Measurements from ENCODE around the gene GMDS.

Gene GMDS

DNA sequence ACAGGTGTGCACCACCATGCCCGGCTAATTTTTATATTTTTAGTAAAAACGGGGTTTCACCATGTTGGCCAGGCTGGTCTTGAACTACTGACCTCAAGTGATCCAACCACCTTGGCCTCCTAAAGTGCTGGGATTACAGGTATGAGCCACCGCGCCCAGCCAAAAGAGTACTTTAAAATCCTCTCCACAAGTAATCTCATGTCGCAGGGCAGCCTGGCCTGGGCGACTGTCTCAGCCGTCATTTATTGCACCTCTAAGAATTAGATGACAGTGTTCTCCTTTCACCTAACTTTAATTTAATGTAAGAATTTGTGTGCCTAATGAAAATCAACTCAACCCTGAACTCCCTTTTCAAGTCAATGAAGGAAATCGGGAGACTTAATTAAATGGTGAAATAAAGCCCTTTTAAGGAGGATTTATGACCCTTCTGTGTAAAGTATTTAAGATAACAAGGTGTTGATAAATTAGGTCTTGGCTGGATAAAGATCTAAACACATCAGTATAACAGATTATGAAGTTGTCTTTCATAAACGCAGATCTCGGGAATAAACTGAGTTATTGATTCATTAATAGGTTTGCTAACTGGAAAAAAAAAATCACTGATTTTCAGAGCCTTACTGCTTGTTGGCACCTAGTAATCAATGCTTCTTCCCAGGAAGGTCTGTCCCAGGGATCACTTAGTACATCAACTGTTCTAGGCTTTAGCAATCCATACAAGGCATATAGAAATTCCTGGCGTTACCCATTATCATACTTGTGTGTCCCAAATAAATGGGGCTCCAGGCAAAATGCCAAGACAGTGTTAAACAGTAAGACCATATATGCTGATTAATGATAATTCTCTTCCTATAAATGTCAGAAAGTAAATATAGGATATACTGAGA, 209.3 kb downstream of the GMDS start:
- DNase-seq (ENCODE audit: low spot score), result no peak

DNA sequence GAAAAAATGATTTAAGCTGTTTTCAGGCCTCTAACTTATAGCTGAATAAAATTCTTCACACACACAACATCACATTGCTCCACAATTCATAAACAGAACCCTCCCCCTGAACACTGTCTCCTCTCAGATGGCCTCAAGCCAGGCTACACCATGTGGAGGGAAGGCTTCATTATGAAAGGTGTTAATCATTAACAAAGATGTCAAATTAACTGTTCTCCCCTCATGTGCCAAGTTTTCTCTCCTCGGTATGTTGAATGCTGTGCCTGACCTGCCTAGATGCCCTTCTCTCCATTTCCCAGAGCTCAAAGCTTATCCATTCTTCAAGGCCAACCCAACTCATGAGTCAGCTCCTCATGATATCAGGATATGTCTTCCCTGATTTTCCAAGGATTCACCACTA, 210.4 kb downstream of the GMDS start:
- no peak for DNase-seq (ENCODE audit: low spot score)

DNA sequence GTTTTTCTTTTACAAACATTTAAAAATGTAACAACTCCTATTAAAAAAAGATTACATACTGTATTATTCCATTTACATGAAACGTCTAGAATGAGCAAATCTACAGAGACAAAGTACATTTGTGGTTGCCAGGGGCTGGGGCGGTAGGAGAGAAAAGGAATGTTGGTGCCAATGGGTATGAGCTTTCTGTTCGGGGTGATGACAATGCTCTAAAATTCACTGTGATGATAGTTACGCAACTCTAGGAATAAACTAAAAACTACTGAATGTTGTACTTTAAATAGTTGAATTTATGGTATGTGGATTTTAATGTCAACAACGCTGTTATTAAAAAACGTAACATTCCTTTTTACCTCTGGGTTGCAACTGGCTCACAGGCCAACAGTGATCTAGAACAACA, 211.1 kb downstream of the GMDS start:
- DNase-seq (ENCODE audit: low spot score), result no peak

DNA sequence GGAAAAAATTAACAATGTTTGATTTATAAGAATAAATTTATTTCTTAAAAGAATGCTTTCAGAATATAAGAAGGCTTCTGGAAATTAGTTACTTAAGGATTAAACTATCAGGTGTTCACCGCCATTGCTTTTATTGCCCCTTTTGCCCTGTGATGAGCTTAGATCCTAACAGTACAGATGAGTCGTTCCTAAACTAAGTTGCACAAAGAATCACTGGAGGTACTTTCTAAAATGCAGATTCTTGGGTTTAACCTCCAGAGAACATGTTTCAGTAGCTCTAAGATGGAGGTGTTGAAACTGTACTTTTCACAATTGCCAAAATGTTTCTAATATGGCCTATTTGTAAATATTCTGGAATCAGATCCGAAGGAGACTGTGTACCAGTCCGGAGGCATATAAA, 211.9 kb downstream of the GMDS start:
- no peak for DNase-seq (ENCODE audit: low spot score)

DNA sequence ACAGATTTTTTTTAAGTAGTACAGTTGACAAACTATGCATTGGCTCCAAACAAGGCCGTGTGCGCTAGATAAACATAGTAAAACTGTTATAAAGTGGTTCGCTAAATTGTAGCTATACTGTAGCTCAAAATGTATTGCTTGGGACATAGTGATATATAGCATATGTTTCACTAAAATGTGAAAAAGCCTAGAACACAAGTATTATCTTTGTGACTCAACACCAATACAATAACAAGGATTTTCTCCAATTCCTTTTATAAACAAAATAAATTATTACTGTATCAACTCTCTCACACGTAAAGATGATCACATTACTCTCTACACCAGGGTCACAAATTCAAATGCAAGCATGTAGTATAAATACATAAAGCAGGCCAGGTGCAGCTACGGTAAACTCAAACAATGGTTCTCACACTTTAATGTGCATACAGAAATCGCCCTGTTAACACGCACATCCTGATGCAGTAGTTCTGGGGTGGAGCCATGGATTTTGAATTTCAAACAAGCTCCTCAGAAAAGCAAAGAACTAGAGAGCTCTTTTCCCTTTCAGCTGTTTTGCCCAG, 214.6 kb downstream of the GMDS start:
- DNase-seq (ENCODE audit: low spot score), result no peak

DNA sequence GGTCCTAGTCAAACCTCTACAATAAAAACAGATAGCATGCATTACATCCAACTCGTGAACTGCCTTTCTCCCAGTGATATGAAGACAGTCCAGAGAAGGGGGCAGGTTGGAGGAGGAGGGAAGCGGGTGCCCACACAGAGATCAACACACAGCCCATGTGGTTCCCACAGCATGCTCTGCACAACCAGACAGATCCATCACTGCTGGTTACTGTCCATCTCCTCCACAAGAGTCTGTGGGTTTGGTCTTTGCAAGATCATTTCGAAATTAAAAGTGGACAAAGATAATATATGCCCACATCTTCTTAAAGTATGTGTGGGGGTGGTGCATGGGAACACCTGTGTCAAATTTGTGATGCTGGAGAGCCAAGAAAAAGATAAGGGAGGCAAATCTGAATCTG, 215.5 kb downstream of the GMDS start:
- no peak for DNase-seq (ENCODE audit: low spot score)

DNA sequence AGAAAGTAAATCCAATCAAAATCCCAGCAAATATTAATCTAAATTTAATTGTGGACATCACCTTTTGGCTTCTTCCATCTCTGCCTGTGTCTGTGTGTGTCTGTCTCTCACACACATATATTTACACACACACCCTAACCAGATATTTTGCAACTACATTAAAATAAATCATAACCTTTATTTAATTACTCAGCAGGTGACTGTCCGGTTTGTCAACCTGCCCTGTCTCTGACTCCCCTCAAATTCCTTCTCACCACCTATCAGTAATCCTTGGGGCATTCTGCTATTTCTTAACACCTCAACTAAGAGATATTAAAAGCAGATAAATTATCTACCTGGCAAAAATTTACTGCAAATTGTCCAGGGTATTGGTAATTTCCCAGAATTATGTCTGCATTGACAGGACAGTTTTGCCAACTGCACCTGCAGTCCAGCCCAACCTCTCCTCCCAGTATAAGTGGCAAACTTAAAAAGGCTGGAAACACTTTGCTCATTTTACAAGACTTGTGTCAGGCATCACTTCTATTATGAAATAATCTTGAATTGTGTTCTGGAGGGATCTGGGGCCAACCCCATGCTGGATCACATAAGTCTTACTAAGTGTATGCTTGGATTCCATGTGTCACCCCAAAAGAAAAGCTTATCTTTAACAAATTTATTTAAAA, 216.1 kb downstream of the GMDS start:
- DNase-seq (ENCODE audit: low spot score), result no peak

DNA sequence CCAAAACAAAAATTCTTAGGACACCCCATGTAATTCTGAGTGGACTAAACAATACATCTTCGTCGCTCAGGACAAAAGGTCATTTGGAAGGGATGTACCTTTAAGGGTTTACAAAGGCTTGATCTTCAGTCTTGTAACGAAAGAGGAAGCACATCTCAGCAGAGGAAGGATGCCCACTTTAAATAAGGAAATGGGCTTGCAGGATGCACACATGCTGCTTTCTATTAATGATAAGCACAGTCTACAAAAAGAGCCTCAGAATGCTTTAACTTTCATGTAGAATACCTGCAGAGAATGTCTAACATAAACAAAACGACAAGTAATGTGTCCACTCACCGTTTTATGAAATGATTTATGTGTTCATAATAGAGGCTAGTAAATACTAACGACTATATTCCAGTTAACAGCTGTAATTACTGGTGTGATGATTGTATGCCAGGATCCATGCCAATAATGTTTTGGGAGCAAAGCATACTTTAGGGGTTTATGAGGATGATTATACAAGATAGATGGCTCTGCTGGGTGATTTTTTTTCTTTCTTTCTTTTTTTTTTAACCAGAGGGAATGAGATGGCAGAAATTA, 216.9 kb downstream of the GMDS start:
- no peak for DNase-seq (ENCODE audit: low spot score)

DNA sequence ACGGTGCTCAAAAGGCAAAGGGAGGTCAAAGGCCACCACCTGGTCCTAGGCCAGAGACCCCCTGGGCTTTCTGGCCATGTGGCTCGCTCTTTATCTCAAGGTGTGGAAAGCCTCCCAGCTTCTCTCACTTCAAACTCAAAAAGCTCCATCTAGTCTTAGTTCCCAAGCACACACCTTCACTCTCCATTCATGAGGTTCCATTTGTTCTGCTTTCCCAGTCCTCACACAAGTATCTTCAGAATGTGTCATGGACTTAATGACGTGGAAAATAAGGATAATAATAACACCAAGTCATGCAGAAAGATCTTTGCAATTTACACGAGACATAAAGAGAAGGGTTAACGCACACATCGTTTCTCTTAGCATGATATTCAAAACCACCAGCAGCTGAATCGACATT, 219.3 kb downstream of the GMDS start:
- no peak for DNase-seq (ENCODE audit: low spot score)

DNA sequence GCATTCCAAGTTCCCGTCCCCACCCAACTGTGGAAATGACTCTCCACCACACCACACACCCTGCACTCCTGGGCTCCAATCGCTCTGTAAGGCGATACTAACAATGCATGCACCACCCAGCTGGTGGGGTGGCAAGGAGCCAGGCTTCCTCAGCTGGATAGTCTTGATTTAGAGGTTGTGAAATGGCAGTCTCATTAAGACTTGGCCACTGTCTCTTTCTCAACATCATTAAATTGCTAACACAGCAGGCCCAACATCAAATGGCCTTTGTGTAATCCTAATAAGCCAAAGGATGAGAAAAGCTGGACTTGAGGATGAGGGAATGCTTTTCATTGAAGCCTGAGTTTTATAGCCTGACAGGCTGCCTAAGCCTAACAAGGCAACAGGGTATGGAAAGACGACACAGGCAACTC, 223.7 kb downstream of the GMDS start:
- no peak for DNase-seq (ENCODE audit: low spot score)

DNA sequence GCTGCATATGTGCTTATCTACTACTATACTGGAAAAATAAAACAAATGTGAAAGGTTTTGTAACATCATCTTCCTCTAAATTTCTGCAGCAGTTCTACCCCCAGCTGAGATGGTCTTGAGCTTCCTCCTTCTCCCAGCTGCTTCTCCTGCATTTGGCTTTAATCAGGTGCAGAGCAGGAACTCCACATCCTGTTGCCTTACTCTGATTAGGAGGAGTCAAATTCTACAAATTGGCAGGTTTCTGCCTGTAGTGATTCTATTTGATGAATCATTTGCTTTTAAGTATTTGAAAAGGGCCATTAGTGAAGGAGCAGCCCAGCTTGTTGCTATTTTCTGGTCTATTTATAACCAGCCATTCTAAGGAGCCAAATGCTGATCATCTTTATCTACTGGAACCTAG, 224.5 kb downstream of the GMDS start:
- no peak for DNase-seq (ENCODE audit: low spot score)

DNA sequence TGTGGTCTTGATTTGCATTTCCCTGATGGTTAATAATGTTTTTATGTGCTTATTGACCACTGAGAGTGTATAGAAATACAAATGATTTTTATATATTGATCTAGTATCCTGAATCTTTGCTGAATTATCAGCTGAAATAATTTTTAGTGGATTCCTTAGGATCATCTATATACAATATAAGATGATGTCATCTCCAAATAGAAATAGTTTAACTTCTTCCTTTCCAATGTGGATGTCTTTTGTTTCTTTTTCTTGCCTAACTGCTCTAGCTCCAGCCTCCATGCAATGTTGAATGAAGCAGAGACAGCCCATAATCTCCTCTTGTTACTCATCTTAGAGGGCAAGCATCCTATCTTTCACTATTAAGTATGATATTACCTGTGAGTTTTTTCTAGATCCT, 226.4 kb downstream of the GMDS start:
- DNase-seq (ENCODE audit: low spot score), result no peak

DNA sequence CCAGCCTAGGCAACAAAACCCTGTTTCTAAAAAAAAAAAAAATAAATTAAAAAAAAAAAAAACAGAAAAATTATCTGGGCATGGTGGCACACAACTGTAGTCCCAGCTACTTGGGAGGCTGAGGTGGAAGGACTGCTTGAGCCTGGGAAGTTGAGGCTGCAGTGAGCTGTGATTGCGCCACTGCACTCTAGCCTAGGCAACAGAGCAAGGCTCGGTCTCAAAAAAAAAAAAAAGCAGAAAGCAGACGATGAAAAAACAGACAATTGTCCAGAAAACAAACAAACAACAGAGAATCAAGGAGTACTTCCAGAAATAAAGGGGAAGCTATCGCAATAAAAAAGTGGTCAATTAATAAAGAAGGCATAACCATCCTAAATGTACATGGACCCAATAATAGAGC, 229.4 kb downstream of the GMDS start:
- no peak for DNase-seq (ENCODE audit: low spot score)

DNA sequence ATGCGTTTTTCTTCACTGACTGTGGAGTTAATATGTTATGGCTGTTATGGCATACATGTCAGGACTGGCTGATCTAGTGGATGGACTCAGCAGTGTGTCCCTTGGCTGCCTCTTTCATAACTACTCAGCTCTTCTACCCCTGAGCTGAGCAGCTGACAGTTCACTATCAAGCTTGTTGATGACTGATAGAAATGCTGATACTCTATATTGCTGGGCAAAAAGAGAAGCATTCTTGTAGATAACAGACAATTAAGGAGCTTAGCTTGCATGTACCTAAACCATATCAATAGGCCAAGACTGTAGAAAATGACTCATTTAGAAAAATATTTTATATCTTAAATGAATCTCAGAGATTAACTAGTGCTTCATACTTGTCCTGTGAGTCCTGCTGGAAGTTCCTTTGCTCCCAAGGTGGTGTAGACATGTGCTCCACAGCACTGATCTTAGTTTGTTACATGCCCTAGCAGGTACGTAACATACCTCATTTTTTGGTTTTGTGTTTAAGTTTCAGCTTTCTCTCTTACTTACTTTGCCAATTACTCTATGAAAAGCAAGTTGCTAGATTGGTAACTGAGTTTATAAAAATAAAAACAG, 236.9 kb downstream of the GMDS start:
- no peak for DNase-seq (ENCODE audit: low spot score)

DNA sequence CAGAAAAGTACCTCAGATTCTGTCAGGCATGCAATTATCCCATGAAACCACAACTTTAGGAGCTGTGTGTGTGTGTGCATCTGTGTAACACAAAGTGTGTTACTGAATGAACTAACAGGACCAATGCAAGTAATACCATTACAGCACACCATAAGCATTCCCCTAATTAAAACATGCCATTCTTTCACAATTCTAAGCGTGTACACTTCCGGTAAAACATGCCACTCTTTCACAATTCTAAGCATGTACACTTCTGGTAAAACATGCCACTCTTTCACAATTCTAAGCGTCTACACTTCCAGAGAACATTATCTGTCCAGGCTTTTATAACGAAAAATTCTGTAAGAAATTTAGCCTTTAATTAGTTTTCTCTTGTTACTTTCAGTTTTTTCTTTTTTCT, 238.2 kb downstream of the GMDS start:
- DNase-seq (ENCODE audit: low spot score), result no peak

DNA sequence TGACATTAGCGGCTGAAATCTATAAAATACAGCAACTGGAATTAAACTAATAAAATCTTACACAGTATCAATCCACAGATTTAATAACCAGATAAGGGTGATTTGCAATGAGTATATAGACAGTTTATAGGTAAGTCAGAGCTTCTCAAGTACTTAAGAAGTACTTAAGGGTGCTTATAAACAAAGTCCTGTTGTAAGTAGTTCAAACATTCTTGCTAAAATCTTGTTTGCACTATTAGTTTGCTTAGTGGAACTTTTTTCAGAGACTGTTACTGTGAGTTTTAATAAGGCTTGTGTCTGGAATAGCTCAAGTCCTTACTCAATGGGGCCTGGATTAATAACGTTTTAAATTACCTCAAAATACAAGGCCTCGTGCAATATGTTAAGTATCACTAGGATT, 240.5 kb downstream of the GMDS start:
- DNase-seq (ENCODE audit: low spot score), result no peak

DNA sequence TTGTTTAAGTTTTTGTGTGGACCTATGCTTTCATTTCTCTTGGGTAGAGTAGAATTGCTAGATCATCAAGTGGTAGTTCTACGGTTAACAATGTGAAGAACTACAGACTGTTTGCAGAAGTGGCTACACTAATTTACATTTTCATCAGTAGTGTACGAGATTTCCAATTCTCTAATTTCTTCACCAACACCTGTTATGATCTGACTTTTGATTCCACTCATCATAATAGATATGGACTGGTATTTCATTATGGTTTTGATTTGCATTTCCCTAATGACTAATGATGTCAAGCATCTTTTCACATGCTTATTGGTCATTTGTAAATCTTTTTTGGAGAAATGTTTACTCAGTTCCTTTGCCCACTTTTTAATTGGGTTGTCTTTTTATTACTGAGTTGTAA, 244.4 kb downstream of the GMDS start:
- no peak for DNase-seq (ENCODE audit: low spot score)

DNA sequence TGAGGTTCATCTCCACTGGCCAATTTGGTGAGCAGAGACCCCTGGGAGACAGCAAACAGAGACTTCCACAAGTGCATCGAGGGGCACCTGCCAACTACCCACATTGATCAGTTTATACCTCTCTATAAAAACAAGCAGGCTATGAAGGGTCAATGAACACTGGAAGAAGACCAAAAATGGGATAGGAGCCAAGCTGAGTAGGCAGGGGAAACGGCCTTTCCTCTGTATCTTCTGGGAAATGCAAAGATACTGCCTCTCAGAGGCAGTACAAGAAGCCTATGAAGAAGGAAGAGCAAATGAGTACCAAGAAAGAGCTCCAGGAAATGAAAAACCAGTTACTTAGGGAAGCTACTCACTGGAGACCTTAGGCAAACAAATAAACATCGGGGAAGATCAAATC, 247.7 kb downstream of the GMDS start:
- DNase-seq (ENCODE audit: low spot score), result no peak

DNA sequence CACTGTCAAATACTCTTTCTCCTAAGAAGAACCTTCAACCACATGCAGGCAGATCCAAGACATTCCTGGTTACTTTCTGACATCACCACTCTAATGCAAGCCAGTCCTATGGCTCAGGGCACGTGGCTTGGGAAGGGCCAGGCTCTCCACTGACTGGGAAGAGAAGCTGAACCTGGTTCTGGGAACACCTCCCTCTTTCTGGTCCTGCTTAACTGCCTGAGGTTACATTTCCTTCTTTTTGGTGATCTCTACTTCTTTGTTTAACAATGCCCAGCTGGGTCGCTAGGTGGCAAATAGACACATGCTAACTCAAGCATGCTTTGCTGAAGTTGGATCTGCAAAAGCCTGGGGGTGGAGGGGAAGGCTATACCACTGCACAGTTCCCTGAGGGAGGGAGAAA, 249.8 kb downstream of the GMDS start:
- DNase-seq (ENCODE audit: low spot score), result no peak

DNA sequence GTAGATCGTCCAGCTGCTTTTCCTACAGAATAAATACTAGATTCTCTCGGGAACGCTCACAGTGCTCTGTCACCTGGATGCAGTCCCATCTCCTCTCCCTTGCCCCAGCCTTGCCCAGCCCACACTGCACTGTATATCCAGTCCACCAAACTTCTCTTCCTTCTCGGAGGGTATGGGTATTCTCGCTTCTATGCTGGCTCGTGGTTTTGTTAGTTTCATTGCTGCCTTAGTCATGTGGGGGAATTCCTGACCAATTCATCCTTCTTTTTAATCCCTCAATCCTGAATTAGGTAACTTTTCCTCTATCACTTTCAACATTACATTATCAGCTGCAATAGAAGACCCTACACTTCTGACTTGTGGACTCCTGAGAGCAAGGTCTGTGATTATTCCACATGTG, 252.4 kb downstream of the GMDS start:
- no peak for DNase-seq (ENCODE audit: low spot score)

DNA sequence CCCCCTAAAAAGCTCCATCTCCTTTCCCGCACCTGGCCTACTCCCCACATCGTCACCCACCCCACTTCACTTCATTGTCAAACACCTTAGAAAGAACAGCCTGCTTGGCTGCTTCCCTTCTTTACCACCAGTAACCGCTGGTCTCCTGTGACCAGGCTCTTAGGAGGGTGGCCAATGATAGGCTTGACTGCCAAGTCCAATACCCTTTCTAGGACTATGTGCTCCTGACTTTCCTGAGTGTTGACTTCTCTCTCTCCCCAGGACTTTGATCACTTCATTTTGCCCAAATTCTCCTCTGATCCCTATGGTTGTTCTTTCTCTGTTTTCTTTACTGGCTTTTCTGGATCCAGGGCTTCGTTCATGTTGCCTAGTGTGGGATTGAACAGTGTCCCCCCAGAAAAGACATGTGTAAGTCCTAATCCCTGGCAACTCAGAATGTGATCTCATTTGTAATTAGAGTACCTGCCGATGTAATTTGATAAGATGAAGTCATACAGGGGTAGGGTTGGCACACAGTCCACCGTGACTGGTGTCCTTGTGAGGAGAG, 254.0 kb downstream of the GMDS start:
- no peak for DNase-seq (ENCODE audit: low spot score)

DNA sequence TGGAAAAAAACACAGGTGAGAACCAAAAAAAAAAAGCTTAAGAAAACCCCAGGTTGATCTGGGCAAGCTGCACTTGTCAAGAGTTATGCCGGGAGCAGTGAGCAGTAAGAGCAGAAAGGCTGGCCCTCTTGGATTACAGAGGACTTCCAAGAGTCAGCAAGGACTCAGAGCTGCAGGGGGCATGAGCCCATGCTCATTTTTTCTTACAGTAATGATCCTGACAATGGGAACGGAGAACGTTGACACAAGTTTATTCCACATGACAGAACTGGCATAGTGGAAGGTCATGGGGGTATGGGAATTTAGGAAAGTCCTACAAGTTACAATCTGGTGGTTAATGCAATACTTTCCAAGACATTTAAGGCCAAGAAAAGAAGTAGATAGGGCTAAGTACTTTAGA, 256.6 kb downstream of the GMDS start:
- no peak for DNase-seq (ENCODE audit: low spot score)
